BJ (cell line): ENCODE data around the gene MCM8. TPM values are rescaled to one million over a fixed set of nuclear protein-coding genes. Genes with fewer than 3 reads are reported as not detected.

Experiments used
- CTCF ChIA-PET: fragments of 350-600 bp; formaldehyde crosslinking; extraction: SDS; loops from one replicate; lab custom pipeline; 2021; ENCODE audit warnings: antibody characterized with exemption, inconsistent platforms; lab: Yijun Ruan, JAX
- POLR2A ChIA-PET: fragments of 300-600 bp; sonication (Branson Sonifier 250); formaldehyde crosslinking; extraction: SDS; loops from one replicate; lab custom pipeline; 2021; ENCODE audit warnings: antibody characterized with exemption; lab: Charles Lee
- DNase-seq: peaks from one replicate; pipeline ENCODE4 v3.0.0-alpha.2; 2011; ENCODE audit warnings: low read depth
- H3K27me3 ChIP-seq: 2 replicates; pipeline ENCODE4 v1.6.0; 2011; ENCODE audit warnings: low read length; ENCODE audit not compliant: control insufficient read depth, insufficient read depth
- H3K36me3 ChIP-seq: 2 replicates; pipeline ENCODE4 v1.5.1; 2011; ENCODE audit warnings: low read length; ENCODE audit not compliant: control insufficient read depth, insufficient read depth
- H3K4me3 ChIP-seq: 2 replicates; pipeline ENCODE4 v1.5.1; 2011; ENCODE audit warnings: low read depth, mild to moderate bottlenecking, control low read depth, low read length
- polyA plus RNA-seq: library from polyadenylated mRNA; depleted of rRNA; stranded (reverse); fragments of >200 nt; gene quantifications from 2 replicates; pipeline ENCODE4 v1.2.3, GENCODE V29; 2011
- TF ChIP-seq, protein P1 (sequence below): IDR thresholded peaks from 2 replicates; pipeline ENCODE4 v1.5.1; 2011; ENCODE audit warnings: low read depth, mild to moderate bottlenecking, control low read depth, inconsistent platforms, low read length, moderate library complexity; ENCODE audit not compliant: insufficient read depth

The MCM8 gene
- polyA plus RNA-seq, 1 experiment = 2.7 TPM

- POLR2A ChIA-PET = no interaction called here
- Histone ChIP-seq H3K27me3 (peaks cover 2% of the 10 kb centered on the region; the same call in 1 of the 2 replicates), H3K4me3 (no peak overlapping the region), H3K36me3 (no peaks in the 10 kb centered on the region)
- CTCF ChIA-PET = interaction anchor here (1.6 kb wide), 1 partner anchor 404 kb away, joined by 9 read pairs; no protein-coding TSS in a partner anchor
- DNase-seq = no peak
- TF ChIP-seq, protein P1, sequence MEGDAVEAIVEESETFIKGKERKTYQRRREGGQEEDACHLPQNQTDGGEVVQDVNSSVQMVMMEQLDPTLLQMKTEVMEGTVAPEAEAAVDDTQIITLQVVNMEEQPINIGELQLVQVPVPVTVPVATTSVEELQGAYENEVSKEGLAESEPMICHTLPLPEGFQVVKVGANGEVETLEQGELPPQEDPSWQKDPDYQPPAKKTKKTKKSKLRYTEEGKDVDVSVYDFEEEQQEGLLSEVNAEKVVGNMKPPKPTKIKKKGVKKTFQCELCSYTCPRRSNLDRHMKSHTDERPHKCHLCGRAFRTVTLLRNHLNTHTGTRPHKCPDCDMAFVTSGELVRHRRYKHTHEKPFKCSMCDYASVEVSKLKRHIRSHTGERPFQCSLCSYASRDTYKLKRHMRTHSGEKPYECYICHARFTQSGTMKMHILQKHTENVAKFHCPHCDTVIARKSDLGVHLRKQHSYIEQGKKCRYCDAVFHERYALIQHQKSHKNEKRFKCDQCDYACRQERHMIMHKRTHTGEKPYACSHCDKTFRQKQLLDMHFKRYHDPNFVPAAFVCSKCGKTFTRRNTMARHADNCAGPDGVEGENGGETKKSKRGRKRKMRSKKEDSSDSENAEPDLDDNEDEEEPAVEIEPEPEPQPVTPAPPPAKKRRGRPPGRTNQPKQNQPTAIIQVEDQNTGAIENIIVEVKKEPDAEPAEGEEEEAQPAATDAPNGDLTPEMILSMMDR = no peak
These were observed 17.7 kb upstream of the MCM8 start for GRCh38 chr20:5932796-5933195.

GRCh38 chr20:5933802-5934436 is 16.5 kb upstream of the MCM8 start:
- H3K27me3 ChIP-seq = peaks cover 2% of the 10 kb centered on the region; the same call in 1 of the 2 replicates
- ChIA-PET CTCF (interaction anchor here (1.6 kb wide), 1 partner anchor 405 kb away, joined by 9 read pairs; no protein-coding TSS in a partner anchor), POLR2A (no interaction called here)
- TF ChIP-seq, protein P1 = no peak
- H3K4me3 ChIP-seq = no peak overlapping the region
- no peaks in the 10 kb centered on the region for H3K36me3 ChIP-seq
- DNase-seq = no peak

DNA sequence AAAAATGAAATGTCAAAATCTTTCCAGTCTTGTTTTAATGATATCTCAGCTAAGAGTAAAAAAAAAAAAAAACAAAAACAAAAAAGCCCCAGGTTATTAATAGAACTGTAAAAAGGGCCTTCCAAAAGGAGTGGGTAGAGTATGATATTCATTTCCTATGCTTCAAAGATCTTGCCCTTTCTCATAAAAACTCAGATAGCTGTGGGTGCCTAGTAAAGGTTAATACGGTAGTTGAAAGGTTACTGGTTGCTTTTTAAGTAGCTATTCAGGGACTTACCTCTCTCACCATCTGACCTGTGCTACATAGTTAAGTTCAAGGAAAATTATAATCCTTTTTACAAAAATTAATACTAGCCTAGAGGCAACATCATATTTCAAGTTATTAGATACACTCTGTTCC is 15.1 kb upstream of the MCM8 start:
- POLR2A ChIA-PET = no interaction called here
- CTCF ChIA-PET = interaction anchor here (1.2 kb wide), 1 partner anchor 407 kb away, joined by 4 read pairs; no protein-coding TSS in a partner anchor

GRCh38 chr20:5936238-5936637 is 14.2 kb upstream of the MCM8 start:
- H3K4me3 ChIP-seq = no peak overlapping the region
- ChIA-PET CTCF (interaction anchor here (1.6 kb wide), 1 partner anchor 408 kb away, joined by 4 read pairs; no protein-coding TSS in a partner anchor), POLR2A (no interaction called here)
- H3K27me3 ChIP-seq = no peaks in the 10 kb centered on the region
- no peak for DNase-seq
- TF ChIP-seq, protein P1 = no peak
- peaks cover 5% of the 10 kb centered on the region for H3K36me3 ChIP-seq

More for the DNA sequence above, 15.1 kb upstream of the MCM8 start:
- no peak for DNase-seq
- H3K4me3 ChIP-seq = no peak overlapping the region
- TF ChIP-seq, protein P1 = no peak
- no peaks in the 10 kb centered on the region for H3K27me3 ChIP-seq
- peaks cover 5% of the 10 kb centered on the region for H3K36me3 ChIP-seq

- ChIA-PET POLR2A (no interaction called here), CTCF (no interaction called here)
- Histone ChIP-seq H3K27me3 (no peaks in the 10 kb centered on the region), H3K36me3 (peaks cover 9% of the 10 kb centered on the region), H3K4me3 (no peak overlapping the region)
- DNase-seq = no peak
- TF ChIP-seq, protein P1 = no peak
These were observed 11.9 kb upstream of the MCM8 start for GRCh38 chr20:5938456-5939029.
